GM06990 (cell line): ENCODE results near the gene DENND6B.
A peak's percentile ranks its signal among the peaks of the same experiment; 100 is the strongest.

Experiments
- DNase-seq: peaks from one replicate; pipeline ENCODE4 v3.0.0-alpha.2; 2011; ENCODE audit not compliant: insufficient read length; ENCODE audit errors: extremely low read depth
- H3K27me3 ChIP-seq: replicated peaks from 2 replicates; pipeline ENCODE4 v1.6.0; 2011; ENCODE audit warnings: low read length; ENCODE audit not compliant: control insufficient read depth, insufficient read depth
- H3K36me3 ChIP-seq: 2 replicates; pipeline ENCODE4 v1.5.1; 2011; ENCODE audit warnings: low read length; ENCODE audit not compliant: control insufficient read depth, insufficient read depth
- H3K4me3 ChIP-seq: replicated peaks from 2 replicates; pipeline ENCODE4 v1.5.1; 2011; ENCODE audit warnings: low read depth, mild to moderate bottlenecking, control low read depth, low read length
- CTCF ChIP-seq: IDR thresholded peaks from 2 replicates; pipeline ENCODE4 v1.5.1; 2011; ENCODE audit warnings: low read length, control low read depth, mild to moderate bottlenecking, inconsistent platforms; ENCODE audit not compliant: insufficient read depth, poor library complexity, severe bottlenecking

DENND6B gene

GRCh38 chr22:50318356-50318697 is 8.5 kb downstream of the DENND6B start:
- Histone ChIP-seq H3K4me3 (no peak overlapping the region), H3K36me3 (no peaks in the 10 kb centered on the region; the same call in 1 of the 2 replicates), H3K27me3 (no peaks in the 10 kb centered on the region)
- no peak for TF ChIP-seq CTCF
- no peak for DNase-seq

DNA sequence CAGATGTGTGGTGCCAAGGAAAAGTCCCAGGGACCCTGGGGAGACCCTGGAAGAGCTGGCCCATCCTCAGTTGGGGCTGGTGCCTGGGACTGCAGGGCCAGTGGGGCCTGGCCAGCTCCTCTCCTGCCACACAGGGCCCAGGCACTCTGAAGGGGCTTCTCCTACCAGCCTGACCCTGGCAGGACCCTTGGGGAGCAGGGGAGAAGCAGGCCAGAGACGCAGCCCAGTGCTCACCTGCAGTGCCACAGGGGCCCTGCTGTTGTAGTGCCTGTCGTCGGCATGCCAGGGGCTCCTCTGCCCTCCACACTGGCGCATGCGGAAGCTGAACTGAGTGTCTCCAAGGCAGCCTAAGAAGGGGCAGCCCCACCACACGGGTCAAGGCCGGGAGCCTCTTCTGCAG is 9.1 kb downstream of the DENND6B start:
- DNase-seq = no peak
- TF ChIP-seq CTCF = no peak
- Histone ChIP-seq H3K4me3 (no peak overlapping the region; the same call in 1 of the 2 replicates), H3K36me3 (no peaks in the 10 kb centered on the region; the same call in 1 of the 2 replicates), H3K27me3 (no peaks in the 10 kb centered on the region)

- TF ChIP-seq CTCF = no peak
- H3K36me3 ChIP-seq = peaks cover under 1% of the 10 kb centered on the region; the same call in 1 of the 2 replicates
- H3K4me3 ChIP-seq = no peak overlapping the region
- H3K27me3 ChIP-seq = no peaks in the 10 kb centered on the region
- DNase-seq = no peak
Observed at GRCh38 chr22:50317178-50317577, 9.6 kb downstream of the DENND6B start.

GRCh38 chr22:50316114-50317065 is 10.4 kb downstream of the DENND6B start:
- TF ChIP-seq CTCF = no peak
- no peak for DNase-seq
- Histone ChIP-seq H3K4me3 (no peak overlapping the region), H3K27me3 (no peaks in the 10 kb centered on the region), H3K36me3 (peaks cover 2% of the 10 kb centered on the region)

DNA sequence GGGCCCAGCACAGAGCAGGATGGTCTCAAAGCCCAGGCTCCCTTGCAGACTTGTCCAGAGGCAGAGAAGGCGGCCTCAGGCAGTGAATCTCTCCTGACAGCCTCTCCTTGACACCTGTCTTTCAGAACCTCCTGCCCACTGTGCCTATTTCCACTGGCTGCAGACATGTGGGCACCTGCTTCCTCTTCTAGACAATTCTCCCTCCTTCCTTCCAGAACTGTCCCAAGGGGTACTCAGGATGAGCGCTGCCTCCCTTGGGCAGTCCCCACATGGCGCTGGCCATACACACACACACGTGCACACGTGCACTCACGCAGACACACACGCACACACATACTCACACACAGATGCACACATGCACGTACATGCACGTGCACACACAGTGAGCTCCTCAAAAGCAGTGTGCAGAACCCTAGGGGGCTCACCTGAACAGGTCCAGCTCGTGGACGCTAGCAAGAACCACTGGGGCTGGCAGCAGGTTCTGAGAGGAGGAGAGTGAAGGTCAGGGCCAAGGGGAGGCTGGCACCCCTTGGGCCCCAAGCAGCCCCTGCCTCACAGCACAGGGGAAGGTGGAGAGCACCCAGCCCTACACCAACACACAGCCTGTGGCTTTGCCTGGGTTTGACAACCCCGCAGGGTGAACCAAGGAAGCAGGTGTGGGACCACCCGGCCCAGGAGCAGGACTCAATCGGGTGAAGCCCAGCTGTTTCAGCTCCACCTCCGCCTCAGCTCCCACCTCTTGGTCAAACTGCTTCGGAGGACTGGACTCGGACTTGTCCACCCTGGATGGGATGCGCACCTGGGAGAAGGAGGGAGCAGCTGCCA is 11.3 kb downstream of the DENND6B start:
- H3K36me3 ChIP-seq = peaks cover 2% of the 10 kb centered on the region
- no peak for DNase-seq
- no peaks in the 10 kb centered on the region for H3K27me3 ChIP-seq
- H3K4me3 ChIP-seq = peak overlapping the region; percentile 61
- no peak for TF ChIP-seq CTCF
